Heart right ventricle (tissue), 16 donors: Measurements from ENCODE around the gene PCED1A. TPM values are rescaled to one million over a fixed set of nuclear protein-coding genes. Genes with fewer than 3 reads are reported as not detected.

Source experiments
- ATAC-seq, 8 donors: fragments of 200-7000 bp; cut with Tn5 transposase; one replicate each; pipeline ENCODE4 v1.9.1; 2020; ENCODE audit warnings: mild to moderate bottlenecking in 8 of 8, moderate library complexity in 8 of 8, moderate number of reproducible peaks in 1 of 8
- DNase-seq, 2 donors: peaks; one replicate each; pipeline ENCODE4 v3.0.0-alpha.2; 2020
- H3K27ac ChIP-seq, 10 donors: fragments of 200-600 bp; sonication (generic) in 2 of 10; one replicate each; pipeline versions ENCODE4 v1.5.0 to v1.8.0; 2020 to 2022; ENCODE audit warnings: mild to moderate bottlenecking in 3 of 10
- H3K27me3 ChIP-seq, 7 donors: fragments of 200-600 bp; one replicate each; pipeline ENCODE4 v1.8.0; 2021 to 2022; ENCODE audit warnings: mild to moderate bottlenecking in 2 of 7
- H3K36me3 ChIP-seq, 9 donors: fragments of 200-600 bp; sonication (generic) in 1 of 9; one replicate each; pipeline versions ENCODE4 v1.5.0 to v1.8.0; 2020 to 2022; ENCODE audit warnings: mild to moderate bottlenecking in 2 of 9
- H3K4me1 ChIP-seq, 9 donors: fragments of 200-600 bp; sonication (generic) in 1 of 9; one replicate each; pipeline versions ENCODE4 v1.5.0 to v1.8.0; 2020 to 2022; ENCODE audit warnings: mild to moderate bottlenecking in 4 of 9
- H3K4me3 ChIP-seq, 10 donors: fragments of 200-600 bp; sonication (generic) in 2 of 10; one replicate each; pipeline versions ENCODE4 v1.5.0 to v1.8.0; 2020 to 2022; ENCODE audit warnings: mild to moderate bottlenecking in 7 of 10, moderate library complexity in 2 of 10
- H3K9me3 ChIP-seq, 11 donors: fragments of 200-600 bp in 10 of 11; sonication (generic) in 2 of 11; one replicate each; pipeline versions ENCODE4 v1.5.0 to v1.8.0; 2013 to 2022; ENCODE audit warnings: mild to moderate bottlenecking in 2 of 11, control low read depth in 1 of 11, moderate library complexity in 1 of 11
- WGBS, 2 donors: extraction: QIAGEN DNeasy Blood & Tissue Kit; methylation state at CpG; one replicate each; pipeline ENCODE4 v1.1.7; 2013; ENCODE audit warnings: inconsistent platforms in 1 of 2; 5-methylcytosine and 5-hydroxymethylcytosine counted together
- intact Hi-C, 10 donors: fragments of 100-400 bp; cut with DNase I; formaldehyde crosslinking; loops; one replicate each; pipeline versions ENCODE4 v1.11.1 to v1.14.2; 2022
- polyA plus RNA-seq, 2 donors: library from polyadenylated mRNA; stranded (reverse); fragments of 200-250 nt; gene quantifications; one replicate each; pipeline ENCODE4 v1.2.3, GENCODE V29; 2013
- total RNA-seq, 10 donors: library from RNA; stranded (reverse); fragmentation: NEBNext Ultra II Directional in 3 of 10; extraction: Animal tissue kit (Norgen Biotek cat#: 25700) in 3 of 10; gene quantifications; one replicate each; pipeline versions ENCODE4 v1.2.1 to v1.2.4, GENCODE V29; 2021 to 2023
- TF ChIP-seq, protein P1 (sequence below), 9 donors: fragments of 200-600 bp; sonication (generic) in 2 of 9; IDR thresholded peaks; one replicate each; pipeline versions ENCODE4 v1.5.0 to v1.8.0; 2021 to 2022; ENCODE audit warnings: antibody characterized with exemption in 9 of 9, mild to moderate bottlenecking in 5 of 9, moderate library complexity in 1 of 9
- donor health status: Arrhythmogenic right ventricular cardiomyopathy.
- donor health status: ischemic (EF 13 %, LVEDD 7.1; RV severe dilation, severe dysfunction).
- donor health status: healthy with polysubstance abuse.
- donor health status: DM: no; HTN: yes; CAD: no.
- donor health status: DM: no; HTN: no; CAD: no.
- donor health status: ischemic (EF 25% LVEDD 6.9; RV normal size, moderate dysfunction).
- donor health status: ischemic (EF 25% LVEDD 5.7; RV mildly dilated, moderate dysfunction).
- donor health status: healthy.
- donor health status: DM: yes; HTN: yes; CAD: no.
- donor health status: Ischemic cardiomyopathy.
- donor health status: ischemic (EF 35%, LVEDD 5.7; RV mildly dilated, moderate dysfunction).
- donor health status: nonischemic (EF 11% LVEDD 7.7; RV severe dilation, severe dysfunction).
- donor health status: DM: yes; HTN: yes; CAD: no.
- donor health status: PGD.
- donor health status: ischemic (EF 29% LVEDD 5.4; RV normal size, mild dysfunction).
- donor health status: nonischemic (EF 23%, LVEDD 6.1; RV moderate dilation, normal function).

The PCED1A gene
- total and polyA plus RNA-seq, 12 donors = 4.5 to 36.9 (median 8.2) TPM

DNA sequence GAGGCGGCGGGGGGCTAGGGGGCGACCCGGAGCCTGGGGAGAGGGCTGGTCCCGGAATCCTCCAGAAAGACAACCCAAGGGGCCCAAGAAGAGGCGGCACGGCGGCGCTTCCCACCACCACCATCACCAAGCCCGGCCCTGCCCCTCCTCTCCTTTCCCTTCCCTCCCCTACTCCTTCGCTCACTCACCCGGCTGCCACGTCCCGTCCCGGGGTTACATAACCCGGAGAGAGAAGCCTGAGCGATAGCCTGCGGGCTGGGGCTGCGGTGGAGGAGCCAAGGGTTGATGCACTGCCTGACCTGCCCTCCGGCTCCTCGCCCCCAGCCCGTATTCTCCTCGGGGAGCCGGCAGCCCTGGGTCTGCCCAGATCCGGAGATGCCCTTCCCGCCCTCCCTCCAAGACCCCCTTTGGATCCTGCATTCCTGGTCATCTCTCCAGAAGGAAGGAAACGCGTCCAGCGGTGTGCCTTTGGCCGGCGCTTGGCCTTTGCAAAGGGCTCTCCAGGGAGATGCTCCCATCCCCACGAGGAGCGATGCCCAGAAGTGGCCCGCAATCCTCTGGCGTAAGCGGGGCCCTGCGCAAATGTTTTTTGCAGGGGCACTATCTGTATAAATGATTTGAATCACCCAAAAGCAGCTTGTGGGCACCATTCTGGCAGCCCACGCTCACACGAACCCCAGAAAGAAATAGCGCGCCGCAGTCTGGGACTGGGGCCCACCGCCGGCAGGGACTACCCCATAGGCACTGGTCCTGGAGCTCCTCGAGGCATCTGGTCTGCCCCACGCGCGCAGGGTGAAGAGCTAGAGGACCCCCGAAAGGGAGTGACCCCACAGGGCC lies 35.4 kb downstream of the PCED1A start:
- Histone ChIP-seq H3K4me1 (peaks cover 0 to 27% (median 6%) of the 10 kb centered on the region in 9 donors), H3K27ac (no peak overlapping the region), H3K36me3 (no peaks in the 10 kb centered on the region), H3K27me3 (peaks cover 15 to 98% (median 94%) of the 10 kb centered on the region in 7 donors), H3K4me3 (peak overlapping the region in 3 of 10 donors; percentile 5 to 22 (median 12)), H3K9me3 (peaks cover 0 to 4% (median 0%) of the 10 kb centered on the region in 11 donors)
- DNase-seq = no peak
- ATAC-seq = peak in 5 of 8 donors; percentile 30 to 65 (median 60)
- intact Hi-C loops = no loop called here
- WGBS, 2 donors = 8% methylated on average over 48 to 49 of the region's 49 CpGs
- TF ChIP-seq, protein P1, sequence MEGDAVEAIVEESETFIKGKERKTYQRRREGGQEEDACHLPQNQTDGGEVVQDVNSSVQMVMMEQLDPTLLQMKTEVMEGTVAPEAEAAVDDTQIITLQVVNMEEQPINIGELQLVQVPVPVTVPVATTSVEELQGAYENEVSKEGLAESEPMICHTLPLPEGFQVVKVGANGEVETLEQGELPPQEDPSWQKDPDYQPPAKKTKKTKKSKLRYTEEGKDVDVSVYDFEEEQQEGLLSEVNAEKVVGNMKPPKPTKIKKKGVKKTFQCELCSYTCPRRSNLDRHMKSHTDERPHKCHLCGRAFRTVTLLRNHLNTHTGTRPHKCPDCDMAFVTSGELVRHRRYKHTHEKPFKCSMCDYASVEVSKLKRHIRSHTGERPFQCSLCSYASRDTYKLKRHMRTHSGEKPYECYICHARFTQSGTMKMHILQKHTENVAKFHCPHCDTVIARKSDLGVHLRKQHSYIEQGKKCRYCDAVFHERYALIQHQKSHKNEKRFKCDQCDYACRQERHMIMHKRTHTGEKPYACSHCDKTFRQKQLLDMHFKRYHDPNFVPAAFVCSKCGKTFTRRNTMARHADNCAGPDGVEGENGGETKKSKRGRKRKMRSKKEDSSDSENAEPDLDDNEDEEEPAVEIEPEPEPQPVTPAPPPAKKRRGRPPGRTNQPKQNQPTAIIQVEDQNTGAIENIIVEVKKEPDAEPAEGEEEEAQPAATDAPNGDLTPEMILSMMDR (IDR thresholded peaks at IDR 0.05) = no peak

DNA sequence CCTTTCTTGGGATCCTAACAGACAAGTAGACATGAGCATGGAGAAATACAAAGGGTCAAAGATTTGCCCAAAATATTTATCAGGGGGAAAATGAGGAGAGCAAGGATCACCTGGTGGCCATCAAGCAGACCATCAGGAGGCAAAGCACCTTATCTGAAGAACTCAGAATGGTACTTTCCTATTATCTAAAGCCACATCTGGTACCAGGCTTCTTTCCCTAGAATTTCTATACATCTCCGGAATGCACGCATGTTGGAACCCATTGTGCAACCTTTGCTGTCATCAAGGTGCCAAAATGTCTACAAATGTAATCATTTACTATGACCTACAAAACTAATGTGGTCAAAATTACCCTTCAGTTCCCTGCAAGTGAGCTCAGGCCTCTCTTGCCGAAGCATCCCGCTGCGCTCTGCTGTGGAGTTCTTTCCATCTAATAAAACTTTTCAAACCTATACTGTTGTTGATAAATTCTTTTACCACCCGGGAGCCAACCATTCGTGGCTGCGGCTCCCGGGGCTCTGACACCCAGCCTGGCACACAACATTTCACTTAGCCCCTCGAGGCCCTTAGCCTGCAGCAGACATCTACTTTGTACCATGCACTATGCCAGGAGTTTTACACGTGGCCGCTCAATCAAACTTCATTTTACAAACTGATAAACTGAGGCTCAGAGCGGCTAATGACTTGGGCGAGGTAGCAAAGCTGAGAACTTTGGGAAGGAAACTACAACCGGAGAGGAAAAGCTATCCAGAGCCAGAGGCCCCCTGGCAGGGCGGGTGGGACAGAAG lies 36.2 kb downstream of the PCED1A start:
- no peak overlapping the region for H3K27ac ChIP-seq
- no peaks in the 10 kb centered on the region for H3K36me3 ChIP-seq
- TF ChIP-seq, protein P1 (IDR thresholded peaks at IDR 0.05) = no peak
- H3K9me3 ChIP-seq = peaks cover 0 to 4% (median 0%) of the 10 kb centered on the region in 11 donors
- peaks cover 15 to 99% (median 96%) of the 10 kb centered on the region in 7 donors for H3K27me3 ChIP-seq
- ATAC-seq = no peak
- intact Hi-C loops = no loop called here
- H3K4me3 ChIP-seq = no peak overlapping the region
- H3K4me1 ChIP-seq = peaks cover 0 to 36% (median 12%) of the 10 kb centered on the region in 9 donors
- 44 to 46% methylated on average over 16 of the region's 16 CpGs for WGBS, 2 donors
- no peak for DNase-seq

DNA sequence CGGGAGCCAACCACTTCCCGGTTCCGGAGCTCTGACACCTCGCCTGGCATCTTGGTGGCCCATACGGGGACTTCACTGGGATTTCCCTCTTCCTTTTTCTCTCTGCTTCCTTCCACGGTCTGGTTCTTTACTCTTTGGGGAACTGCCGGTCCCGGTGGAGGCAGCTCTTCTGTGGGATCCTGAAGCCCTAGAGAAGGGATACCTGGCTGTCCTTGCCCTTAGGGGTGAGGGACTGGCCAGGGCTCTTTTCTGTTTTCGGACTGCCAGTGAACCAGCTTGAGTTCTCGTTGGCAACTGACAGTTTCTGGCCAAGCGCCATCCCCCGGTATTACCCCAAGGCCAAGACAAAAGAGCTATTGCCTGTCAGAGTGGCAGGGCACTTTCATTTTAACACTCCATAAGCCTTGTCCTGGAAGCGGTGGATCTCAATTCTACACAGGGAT lies 39.1 kb downstream of the PCED1A start:
- intact Hi-C loops = no loop called here
- Histone ChIP-seq H3K27me3 (peaks cover 15 to 97% (median 92%) of the 10 kb centered on the region in 7 donors), H3K4me1 (peaks cover 0 to 37% (median 12%) of the 10 kb centered on the region in 9 donors), H3K36me3 (no peaks in the 10 kb centered on the region), H3K4me3 (peak overlapping the region in 1 of 10 donors; percentile 54), H3K9me3 (peaks cover 0 to 4% (median 0%) of the 10 kb centered on the region in 11 donors), H3K27ac (no peak overlapping the region)
- TF ChIP-seq, protein P1 (IDR thresholded peaks at IDR 0.05) = no peak
- WGBS, 2 donors = 9% methylated on average over 13 of the region's 13 CpGs
- DNase-seq (no peak), ATAC-seq (no peak)
